ENCODE measurements around the gene CYTL1. TPM values are rescaled to one million over a fixed set of nuclear protein-coding genes. Genes with fewer than 3 reads are reported as not detected.

CYTL1 gene
- total and polyA plus RNA-seq, 2 of the 4 experiments (the other 2 are of a cell fraction): 1.3 to 7.4 TPM

GRCh38 chr4:4968161-4968725, 51.0 kb downstream of the CYTL1 start:
- no peak for DNase-seq
- no peak overlapping the region for H3K4ac ChIP-seq (ENCODE audit: low read depth, low read length)
- in situ Hi-C loops (cut with MboI; ENCODE audit: low sequenced_read_pairs): no loop called here

More at GRCh38 chr4:4968161-4968725, 51.0 kb downstream of the CYTL1 start:
- ChIA-PET CTCF (no interaction called here), POLR2A (ENCODE audit: unreplicated experiment) (no interaction called here)
- no peaks in the 10 kb centered on the region for H3K79me1 ChIP-seq (ENCODE audit: low read depth in 1 of 2, low read length in 2 of 2)
- H2AK5ac ChIP-seq (ENCODE audit: low read depth, low read length): no peak overlapping the region
- no peak overlapping the region for H2BK5ac ChIP-seq (ENCODE audit: low read depth, low read length, poor library complexity, severe bottlenecking)
- no peak overlapping the region for H4K5ac ChIP-seq (ENCODE audit: low read depth, low read length)
- no peak overlapping the region for H3K56ac ChIP-seq (ENCODE audit: extremely low read depth, insufficient read depth, low read length)
- H3K4me3 ChIP-seq (ENCODE audit: insufficient read depth, low read depth, low read length): no peak overlapping the region
- no peak overlapping the region for H3K18ac ChIP-seq (ENCODE audit: low read depth, low read length)
- ATAC-seq (ENCODE audit: low read depth): no peak
- no peak overlapping the region for H2AFZ ChIP-seq (replicated peaks; ENCODE audit: low read length, poor library complexity)
- H3K27ac ChIP-seq (ENCODE audit: insufficient read depth, low read length): no peak overlapping the region
- H3K9ac ChIP-seq (ENCODE audit: low read depth, low read length): no peak overlapping the region
- no peak overlapping the region for H4K91ac ChIP-seq (ENCODE audit: insufficient read depth, low read depth, low read length)
- dilution Hi-C loops (cut with HindIII; ENCODE audit: low sequenced_read_pairs, unreplicated experiment) (no loop called here), intact Hi-C loops (cut with micrococcal nuclease) (no loop called here)
- peaks cover 3% of the 10 kb centered on the region for H3K9me3 ChIP-seq (ENCODE audit: control insufficient read depth, insufficient read depth, low read length)
- H3K14ac ChIP-seq (replicated peaks; ENCODE audit: low read depth, low read length): no peak overlapping the region
- no peak overlapping the region for H2BK20ac ChIP-seq (ENCODE audit: low read depth, low read length)
- H4K8ac ChIP-seq (ENCODE audit: low read depth in 2 of 2, low read length in 2 of 2): no peak overlapping the region
- no peaks in the 10 kb centered on the region for H3K4me1 ChIP-seq (ENCODE audit: control insufficient read depth, insufficient read depth, low read length)
- TF ChIP-seq MXI1 (IDR thresholded peaks at IDR 0.05; ENCODE audit: borderline replicate concordance, low read depth, low read length) (no peak), MAFK (IDR thresholded peaks at IDR 0.05; ENCODE audit: low read depth, low read length) (no peak), FOS (IDR thresholded peaks at IDR 0.05; ENCODE audit: low read depth, low read length) (no peak), RFX5 (IDR thresholded peaks at IDR 0.05; ENCODE audit: low read depth, low read length) (no peak), RAD21 (IDR thresholded peaks at IDR 0.05; ENCODE audit: low read length) (no peak), CHD1 (IDR thresholded peaks at IDR 0.05; ENCODE audit: low read depth, low read length) (no peak), ELK1 (IDR thresholded peaks at IDR 0.05; ENCODE audit: borderline replicate concordance, low read depth, low read length) (no peak), BHLHE40 (IDR thresholded peaks at IDR 0.05; ENCODE audit: low read depth, low read length) (no peak), POLR2A (IDR thresholded peaks at IDR 0.05; ENCODE audit: low read depth, low read length) (no peak), RCOR1 (IDR thresholded peaks at IDR 0.05; ENCODE audit: insufficient replicate concordance, low read length) (no peak), USF2 (IDR thresholded peaks at IDR 0.05; ENCODE audit: low read depth, low read length) (no peak), SMC3 (IDR thresholded peaks at IDR 0.05; ENCODE audit: low read depth, low read length) (no peak), NFE2L2 (IDR thresholded peaks at IDR 0.05; ENCODE audit: low read depth, low read length) (no peak), MAZ (IDR thresholded peaks at IDR 0.05; ENCODE audit: borderline replicate concordance, low read depth, low read length) (no peak), CEBPB (IDR thresholded peaks at IDR 0.05; ENCODE audit: low read depth, low read length) (no peak), CTCF (conservative IDR thresholded peaks at IDR 0.05; ENCODE audit: low read depth, low read length) (no peak)
- no peaks in the 10 kb centered on the region for H3K36me3 ChIP-seq (ENCODE audit: control insufficient read depth, insufficient read depth, low read length)
- no peak overlapping the region for H2BK15ac ChIP-seq (ENCODE audit: low read depth, low read length)
- no peak overlapping the region for H3K4me2 ChIP-seq (ENCODE audit: low read depth, low read length)
- no peak overlapping the region for H3K23ac ChIP-seq (ENCODE audit: low read depth, low read length)
- H3K27me3 ChIP-seq (ENCODE audit: control insufficient read depth, insufficient read depth, low read length): peaks cover 2% of the 10 kb centered on the region
- H3K9me1 ChIP-seq (ENCODE audit: insufficient read depth, low read length): no peaks in the 10 kb centered on the region
- no peak overlapping the region for H2BK120ac ChIP-seq (ENCODE audit: low read depth, low read length)
- BruUV-seq (replicated peaks): no TSS peak
- H4K20me1 ChIP-seq (ENCODE audit: insufficient read depth, low read length): no peaks in the 10 kb centered on the region
- H2AK9ac ChIP-seq (replicated peaks; ENCODE audit: low read depth, low read length, poor library complexity): no peak overlapping the region
- no CpG with 5 or more reads among the region's 4 CpGs for WGBS, 2 experiments (ENCODE audit: extremely low coverage in 2 of 2, insufficient read length in 1 of 2)
